GM21723 (cell line): Measurements from ENCODE around the gene GRPEL1.

Experiments
- ATAC-seq: cut with Tn5 transposase; IDR thresholded peaks from one replicate; pipeline ENCODE4 v1.9.1; 2021; ENCODE audit warnings: mild to moderate bottlenecking, moderate library complexity; ENCODE audit not compliant: unreplicated experiment

GRPEL1 gene

GRCh38 chr4:7046971-7047370 lies 20.9 kb downstream of the GRPEL1 start:
- no peak for ATAC-seq

GRCh38 chr4:7045961-7046921 lies 21.6 kb downstream of the GRPEL1 start:
- ATAC-seq = no peak

DNA sequence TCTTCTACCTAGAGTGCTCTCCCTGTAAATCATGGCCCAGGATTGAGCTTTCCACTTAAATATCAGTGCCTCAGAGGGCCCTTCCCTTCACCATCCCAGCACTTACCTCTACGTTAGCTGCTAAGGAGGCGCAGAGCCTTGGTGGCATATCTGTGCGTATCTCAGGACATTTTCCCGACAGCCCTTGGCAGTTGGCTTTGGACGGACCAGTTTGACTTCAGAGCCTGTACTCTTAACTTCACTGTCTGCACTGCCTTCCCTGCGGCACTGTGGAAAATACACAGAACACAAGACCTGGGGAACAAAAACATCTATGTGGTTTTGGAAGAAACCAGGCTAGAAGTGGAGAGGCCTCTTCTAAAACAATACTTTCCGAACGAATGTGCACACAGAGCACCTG lies 22.3 kb downstream of the GRPEL1 start:
- ATAC-seq = no peak

- no peak for ATAC-seq
These were observed 23.5 kb downstream of the GRPEL1 start for GRCh38 chr4:7044137-7044930.

- peak; percentile 22 for ATAC-seq
These were observed 24.4 kb downstream of the GRPEL1 start, which contains the start of gene TADA2B for GRCh38 chr4:7043284-7044136. TADA2B (plus strand) TSS chr4:7043372; CDS start chr4:7043580, 208 bp downstream.

- ATAC-seq = peak; percentile 76
These were observed 25.2 kb downstream of the GRPEL1 start for GRCh38 chr4:7042503-7043283.

- no peak for ATAC-seq
These were observed 25.9 kb downstream of the GRPEL1 start for GRCh38 chr4:7041801-7042502.

DNA sequence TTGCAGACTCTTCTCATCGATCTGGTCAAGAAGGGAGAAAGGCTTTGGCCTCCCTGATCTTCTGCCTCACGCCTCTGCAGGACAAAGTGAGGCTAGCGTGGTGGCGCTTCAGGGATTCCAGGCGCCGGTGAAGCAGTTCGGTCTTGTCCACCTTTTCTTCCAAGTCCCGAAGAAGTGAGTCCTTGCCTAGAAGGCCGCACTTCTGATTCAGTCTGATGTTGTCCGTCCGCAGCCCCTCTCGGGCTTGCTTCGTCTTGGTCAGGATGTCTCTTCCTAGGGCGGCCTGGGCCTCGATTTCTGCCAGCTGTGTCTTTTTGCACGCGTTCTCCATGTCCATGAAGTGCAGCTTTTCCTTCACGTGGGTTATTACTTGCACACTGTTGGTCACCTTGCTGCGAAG lies 26.6 kb downstream of the GRPEL1 start:
- ATAC-seq = no peak

GRCh38 chr4:7040765-7041164 lies 27.1 kb downstream of the GRPEL1 start:
- no peak for ATAC-seq

- no peak for ATAC-seq
These were observed 30.4 kb downstream of the GRPEL1 start for GRCh38 chr4:7037425-7037824.

DNA sequence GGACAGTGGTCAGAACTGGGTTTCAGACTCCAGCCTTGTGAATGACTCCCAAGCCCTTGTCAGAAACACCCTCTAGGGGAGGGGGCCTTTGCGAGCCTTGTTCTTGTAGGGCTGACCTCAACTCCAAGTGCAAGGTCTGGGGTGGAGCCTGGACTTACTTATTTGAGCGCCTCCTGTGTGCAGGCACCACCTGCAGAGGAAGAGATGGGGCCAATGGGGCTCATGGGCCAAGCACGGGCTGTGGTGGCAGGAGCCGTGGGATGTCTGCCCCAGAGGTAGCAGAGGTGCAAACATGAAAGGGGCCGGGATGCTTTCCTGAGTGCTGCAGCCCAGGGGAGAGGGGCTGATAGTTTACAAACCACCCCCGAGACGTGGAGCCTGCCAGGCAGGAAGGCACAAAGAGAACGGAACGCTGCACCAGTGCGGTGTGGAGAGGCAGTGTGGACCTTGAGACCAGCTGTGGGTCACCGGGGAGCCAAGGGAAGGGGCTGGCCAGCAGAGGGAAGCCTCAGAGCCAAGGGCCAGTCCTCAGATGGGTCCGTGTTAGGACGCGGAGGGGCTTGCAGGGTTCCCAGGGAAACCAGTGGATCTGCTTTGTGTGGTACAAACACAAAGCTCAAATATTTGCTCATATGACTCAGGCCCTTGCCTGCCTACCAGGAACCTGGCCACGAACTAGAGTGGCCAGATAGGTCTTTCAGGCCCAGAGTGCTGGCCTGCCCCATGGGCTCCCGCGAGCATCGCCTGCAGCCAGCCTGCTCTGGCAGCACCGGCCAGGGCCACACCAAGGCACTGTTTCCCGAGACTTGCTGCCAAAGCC lies 33.4 kb downstream of the GRPEL1 start:
- no peak for ATAC-seq

DNA sequence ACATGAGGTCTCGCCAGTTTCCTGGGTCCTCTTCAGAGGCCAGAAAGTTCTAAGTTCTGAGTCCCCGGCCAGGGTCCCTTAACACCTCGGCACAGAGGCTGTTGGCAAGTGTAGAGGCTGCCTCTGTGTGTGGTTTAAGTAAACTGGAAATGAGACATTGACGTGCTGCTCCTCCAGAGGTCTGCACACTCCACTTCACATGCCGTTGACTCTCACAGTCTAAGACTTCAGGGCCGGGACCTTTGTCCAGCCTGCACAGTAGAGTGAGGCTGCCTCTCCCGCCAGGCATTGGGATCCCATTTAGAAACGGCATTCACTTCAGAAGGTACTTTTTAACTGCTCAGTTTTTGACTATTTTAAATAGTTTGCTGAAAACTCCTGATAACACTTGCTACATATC lies 35.3 kb downstream of the GRPEL1 start:
- no peak for ATAC-seq

GRCh38 chr4:7031558-7032449 lies 36.1 kb downstream of the GRPEL1 start:
- ATAC-seq = no peak

DNA sequence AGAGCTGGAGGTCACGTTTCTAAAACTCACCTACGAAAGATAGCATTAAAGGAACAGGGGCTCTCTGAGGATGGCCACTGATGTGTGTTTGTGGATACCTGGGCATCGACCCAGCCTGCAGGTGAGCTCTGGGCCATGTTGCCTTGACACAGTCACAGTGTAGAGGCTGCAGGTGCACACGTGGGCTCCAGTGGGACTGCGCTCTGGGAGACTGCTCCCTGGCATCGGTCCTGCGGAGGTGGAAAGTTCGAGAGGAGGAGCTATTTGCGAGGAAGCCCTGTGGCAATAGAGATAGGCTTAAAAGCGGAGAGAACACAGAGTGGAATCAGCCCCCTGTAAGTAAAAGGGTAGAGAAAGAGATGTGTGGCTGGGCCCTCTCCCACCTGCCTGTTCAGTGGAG lies 37.0 kb downstream of the GRPEL1 start:
- ATAC-seq = no peak

DNA sequence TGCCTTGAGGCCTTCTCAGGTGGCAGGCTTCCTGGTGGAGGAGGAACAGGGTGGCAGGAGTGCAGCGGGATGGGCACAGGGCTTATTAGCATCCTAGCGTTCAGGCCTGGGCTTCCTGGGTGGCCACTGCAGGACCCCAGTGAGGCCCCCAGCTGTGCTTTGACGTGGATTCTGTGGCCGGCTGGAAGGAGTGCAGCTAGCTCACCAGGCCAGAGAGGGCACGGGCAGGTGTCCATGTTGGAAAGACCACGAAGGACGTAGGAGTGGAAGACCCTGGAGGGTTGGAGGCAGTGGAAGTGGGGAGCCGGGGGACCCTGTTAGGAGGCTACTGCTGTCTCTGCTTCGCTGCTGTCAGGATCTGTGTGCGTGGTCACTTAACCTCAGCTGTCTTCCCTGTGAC lies 37.9 kb downstream of the GRPEL1 start:
- ATAC-seq = no peak

DNA sequence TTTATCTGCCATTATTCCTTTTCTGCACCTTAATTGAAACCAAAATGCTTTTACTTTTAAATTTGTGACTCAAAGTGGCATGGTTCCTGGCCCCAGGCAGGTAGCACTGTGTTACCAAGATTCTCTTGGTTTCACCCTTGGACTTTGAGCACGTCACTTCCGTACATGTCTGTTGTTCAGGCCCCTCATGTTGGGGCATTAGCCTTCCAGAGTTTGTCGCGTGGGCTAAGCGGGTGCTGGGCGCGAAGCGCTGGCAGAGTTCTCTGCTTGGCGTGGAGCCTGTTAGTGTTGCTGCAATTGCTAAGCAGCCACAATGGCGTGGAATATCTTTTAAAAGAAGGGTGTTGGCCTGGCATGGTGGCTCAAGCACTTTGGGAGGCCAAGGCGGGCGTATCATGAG lies 38.7 kb downstream of the GRPEL1 start:
- no peak for ATAC-seq

DNA sequence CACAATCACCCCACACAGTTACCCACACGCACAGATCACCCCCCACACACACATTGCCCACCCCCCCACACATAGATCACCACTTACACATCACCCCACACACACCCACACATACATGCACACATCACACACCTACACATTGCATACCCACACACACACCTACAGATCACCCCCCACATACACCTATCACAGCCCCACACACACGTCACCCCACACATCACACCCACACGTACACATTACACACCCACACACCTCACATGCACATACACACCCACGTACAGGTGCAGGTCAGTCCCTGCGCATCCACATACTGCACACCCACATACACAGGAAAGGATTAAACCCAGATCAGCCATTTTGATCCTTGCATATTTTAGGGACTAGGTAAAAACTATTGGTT lies 40.0 kb downstream of the GRPEL1 start:
- no peak for ATAC-seq

DNA sequence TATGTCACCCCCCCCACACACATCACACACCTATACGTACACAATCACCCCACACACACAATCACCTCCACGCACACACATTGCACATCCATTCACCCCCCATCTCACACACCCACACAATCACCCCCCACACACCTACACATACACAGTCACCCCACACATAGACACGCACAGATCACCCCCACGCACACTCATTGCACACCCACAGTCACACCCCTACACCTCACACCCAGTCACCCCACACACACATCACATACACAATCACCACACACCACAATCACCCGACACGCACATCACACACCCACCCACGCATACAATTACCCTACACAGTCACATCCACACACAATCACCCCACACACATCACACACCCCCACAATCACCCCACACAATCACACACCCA lies 40.6 kb downstream of the GRPEL1 start:
- no peak for ATAC-seq
